ENCODE data around the gene C3orf70. TPM values are rescaled to one million over a fixed set of nuclear protein-coding genes. Genes with fewer than 3 reads are reported as not detected.
A peak's percentile ranks its signal among the peaks of the same experiment; 100 is the strongest.

The C3orf70 gene
- total and polyA plus RNA-seq, 5 experiments from 2014 or later: 0.07 TPM; not detected in 4

DNA sequence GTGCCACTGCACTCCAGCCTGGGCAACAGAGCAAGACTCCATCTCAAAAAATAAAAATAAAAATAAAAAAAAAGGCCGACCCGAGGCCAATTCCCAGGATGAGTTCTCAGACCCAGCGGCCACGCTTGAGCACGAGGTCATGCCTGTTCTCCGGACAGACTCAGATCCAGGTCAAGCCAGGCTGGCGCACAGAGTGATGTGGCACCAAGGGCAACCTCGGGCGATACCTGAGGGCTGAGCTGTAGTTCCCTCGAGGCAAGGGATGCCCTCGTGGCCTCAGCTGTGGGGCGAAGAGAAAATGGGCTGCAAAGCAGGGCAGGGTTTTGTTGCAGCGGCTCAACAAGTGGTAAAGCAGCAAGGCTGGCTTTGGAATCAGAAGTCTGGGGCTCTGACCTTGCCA lies 77.3 kb downstream of the C3orf70 start:
- POLR2A ChIA-PET: no interaction called here
- DNase-seq: no peak
- no peaks in the 10 kb centered on the region for H3K9me3 Mint-ChIP-seq
- H3K4me3 Mint-ChIP-seq: no peak overlapping the region
- no peaks in the 10 kb centered on the region for H3K36me3 Mint-ChIP-seq
- no peak overlapping the region for H3K27ac Mint-ChIP-seq
- no peaks in the 10 kb centered on the region for H3K4me1 Mint-ChIP-seq
- ATAC-seq: no peak
- H3K27me3 Mint-ChIP-seq: peaks cover 4 to 20% (median 9%) of the 10 kb centered on the region in 5 donors

GRCh38 chr3:185071287-185071800 lies 81.5 kb downstream of the C3orf70 start:
- POLR2A ChIA-PET: no interaction called here
- Mint-ChIP-seq H3K36me3 (no peaks in the 10 kb centered on the region), H3K9me3 (no peaks in the 10 kb centered on the region), H3K27ac (no peak overlapping the region), H3K27me3 (peaks cover 4 to 11% (median 6%) of the 10 kb centered on the region in 5 donors), H3K4me3 (no peak overlapping the region), H3K4me1 (no peaks in the 10 kb centered on the region)
- ATAC-seq (no peak), DNase-seq (no peak)

GRCh38 chr3:185070491-185071286 lies 82.2 kb downstream of the C3orf70 start:
- H3K4me1 Mint-ChIP-seq: no peaks in the 10 kb centered on the region
- ATAC-seq (no peak), DNase-seq (no peak)
- H3K9me3 Mint-ChIP-seq: no peaks in the 10 kb centered on the region
- peaks cover 0 to 11% (median 3%) of the 10 kb centered on the region in 5 donors for H3K27me3 Mint-ChIP-seq
- H3K36me3 Mint-ChIP-seq: no peaks in the 10 kb centered on the region
- POLR2A ChIA-PET: no interaction called here
- no peak overlapping the region for H3K4me3 Mint-ChIP-seq
- no peak overlapping the region for H3K27ac Mint-ChIP-seq

- DNase-seq: no peak
- Mint-ChIP-seq H3K4me1 (no peaks in the 10 kb centered on the region), H3K27me3 (peaks cover 0 to 5% (median 1%) of the 10 kb centered on the region in 5 donors), H3K4me3 (no peak overlapping the region), H3K36me3 (no peaks in the 10 kb centered on the region), H3K27ac (no peak overlapping the region), H3K9me3 (peaks cover 0 to 3% (median 0%) of the 10 kb centered on the region in 9 donors)
- no peak for ATAC-seq
- POLR2A ChIA-PET: no interaction called here
These were observed 83.5 kb downstream of the C3orf70 start for GRCh38 chr3:185069037-185070030.

DNA sequence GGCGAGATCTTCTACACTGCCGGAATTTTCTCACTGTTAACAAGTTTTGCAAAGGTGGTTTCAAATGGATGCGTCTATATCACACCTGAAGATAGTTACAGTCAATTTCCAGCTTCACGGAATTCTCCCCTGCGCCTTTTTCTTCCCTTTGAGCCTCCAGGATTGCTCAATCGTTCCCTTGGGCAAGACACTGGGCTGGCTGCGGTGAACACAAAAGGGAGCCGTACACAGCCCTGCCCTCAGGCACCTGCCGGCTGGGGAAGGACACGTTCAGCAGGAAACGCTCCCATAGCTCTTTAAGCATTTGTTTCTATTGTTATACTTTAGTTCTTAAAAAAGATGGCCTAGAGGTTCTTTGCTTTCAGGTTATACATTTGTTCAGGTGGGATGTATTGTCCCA lies 85.7 kb downstream of the C3orf70 start:
- ATAC-seq (no peak), DNase-seq (no peak)
- no peaks in the 10 kb centered on the region for H3K4me1 Mint-ChIP-seq
- peaks cover 0 to 5% (median 0%) of the 10 kb centered on the region in 3 donors for H3K36me3 Mint-ChIP-seq
- POLR2A ChIA-PET: no interaction called here
- no peak overlapping the region for H3K4me3 Mint-ChIP-seq
- peaks cover 0 to 2% (median 0%) of the 10 kb centered on the region in 5 donors for H3K27me3 Mint-ChIP-seq
- H3K9me3 Mint-ChIP-seq: peaks cover 0 to 17% (median 1%) of the 10 kb centered on the region in 9 donors
- no peak overlapping the region for H3K27ac Mint-ChIP-seq

DNA sequence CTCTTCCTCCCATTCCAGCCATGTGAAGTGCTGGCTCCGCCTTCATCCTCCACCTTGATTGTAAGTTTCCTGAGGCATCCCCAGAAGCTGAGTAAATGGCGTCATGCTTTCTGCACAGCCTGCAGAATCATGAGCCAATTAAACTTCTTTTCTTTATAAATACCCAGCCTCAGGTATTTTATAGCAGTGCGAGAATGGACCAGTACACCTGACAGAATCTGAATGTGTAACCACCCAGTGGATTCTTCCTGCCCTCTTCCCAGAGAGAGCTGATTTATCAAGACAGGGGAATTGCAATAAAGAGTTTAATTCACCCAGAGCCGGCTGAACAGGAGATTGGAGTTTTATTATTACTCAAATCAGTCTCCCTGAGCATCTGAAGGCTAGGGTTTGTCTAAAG lies 86.6 kb downstream of the C3orf70 start:
- no peak for ATAC-seq
- H3K4me1 Mint-ChIP-seq: no peaks in the 10 kb centered on the region
- H3K4me3 Mint-ChIP-seq: no peak overlapping the region
- H3K27me3 Mint-ChIP-seq: peaks cover 0 to 2% (median 0%) of the 10 kb centered on the region in 5 donors
- POLR2A ChIA-PET: no interaction called here
- peaks cover 0 to 24% (median 3%) of the 10 kb centered on the region in 9 donors for H3K9me3 Mint-ChIP-seq
- DNase-seq: no peak
- H3K27ac Mint-ChIP-seq: peak overlapping the region in 1 of 10 donors; percentile 11
- H3K36me3 Mint-ChIP-seq: peaks cover 0 to 9% (median 0%) of the 10 kb centered on the region in 3 donors

DNA sequence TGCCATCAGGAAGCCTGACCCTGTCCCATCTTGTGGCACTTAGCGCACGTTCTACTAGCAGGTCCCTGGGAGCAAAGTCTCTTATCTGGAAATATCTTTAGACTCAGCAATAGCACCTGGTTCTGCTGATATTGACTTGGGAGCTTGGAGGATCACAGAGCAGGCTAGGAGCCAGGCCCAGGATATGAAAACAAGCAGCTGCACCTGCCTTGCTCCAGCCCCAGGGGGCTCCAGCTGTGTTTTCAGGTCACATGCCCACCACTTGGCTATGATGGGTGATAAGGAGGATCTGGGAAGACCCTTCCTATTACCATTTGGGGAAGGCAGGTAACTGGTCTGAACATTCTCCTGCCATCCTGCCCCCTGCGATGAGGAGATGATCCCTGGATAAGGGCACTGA lies 87.8 kb downstream of the C3orf70 start:
- Mint-ChIP-seq H3K36me3 (peaks cover 0 to 17% (median 0%) of the 10 kb centered on the region in 3 donors), H3K4me1 (peaks cover 0 to 4% (median 0%) of the 10 kb centered on the region in 4 donors), H3K9me3 (peaks cover 0 to 34% (median 10%) of the 10 kb centered on the region in 9 donors), H3K4me3 (no peak overlapping the region), H3K27me3 (peaks cover 0 to 2% (median 0%) of the 10 kb centered on the region in 5 donors), H3K27ac (no peak overlapping the region)
- POLR2A ChIA-PET: no interaction called here
- DNase-seq (no peak), ATAC-seq (no peak)

GRCh38 chr3:185063431-185063830 lies 89.4 kb downstream of the C3orf70 start:
- Mint-ChIP-seq H3K4me3 (no peak overlapping the region), H3K4me1 (peaks cover 0 to 5% (median 0%) of the 10 kb centered on the region in 4 donors), H3K27me3 (peaks cover 0 to 2% (median 0%) of the 10 kb centered on the region in 5 donors), H3K36me3 (peaks cover 0 to 31% (median 2%) of the 10 kb centered on the region in 3 donors), H3K27ac (no peak overlapping the region), H3K9me3 (peaks cover 10 to 50% (median 23%) of the 10 kb centered on the region in 9 donors)
- no peak for DNase-seq
- POLR2A ChIA-PET: no interaction called here
- no peak for ATAC-seq

DNA sequence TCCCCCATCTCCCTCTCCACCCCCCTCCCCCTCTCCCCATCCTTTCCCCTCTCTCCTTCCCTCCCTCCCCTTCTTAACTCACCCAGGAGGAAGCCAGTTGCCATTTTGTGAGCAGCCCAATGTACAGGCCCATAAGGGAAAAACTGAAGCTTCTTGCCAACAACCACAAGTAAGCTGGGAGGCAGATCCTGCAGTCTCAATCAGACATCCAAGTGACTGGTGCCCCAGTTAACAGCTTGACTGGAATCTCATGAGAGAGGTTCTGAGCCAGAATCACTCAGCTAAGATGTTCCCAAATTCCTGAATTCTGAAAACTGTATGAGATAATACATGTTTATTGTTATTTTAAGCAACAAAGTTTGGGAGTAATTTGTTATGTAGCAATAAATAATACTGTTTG lies 90.7 kb downstream of the C3orf70 start:
- POLR2A ChIA-PET: no interaction called here
- Mint-ChIP-seq H3K27ac (no peak overlapping the region), H3K27me3 (peaks cover 0 to 2% (median 0%) of the 10 kb centered on the region in 5 donors), H3K4me3 (no peak overlapping the region), H3K9me3 (peaks cover 10 to 63% (median 35%) of the 10 kb centered on the region in 9 donors), H3K4me1 (peaks cover 0 to 5% (median 0%) of the 10 kb centered on the region in 4 donors), H3K36me3 (peaks cover 0 to 38% (median 2%) of the 10 kb centered on the region in 3 donors)
- ATAC-seq (no peak), DNase-seq (no peak)

- H3K4me1 Mint-ChIP-seq: peaks cover 0 to 5% (median 0%) of the 10 kb centered on the region in 4 donors
- H3K27ac Mint-ChIP-seq: no peak overlapping the region
- H3K9me3 Mint-ChIP-seq: peaks cover 10 to 78% (median 45%) of the 10 kb centered on the region in 9 donors
- POLR2A ChIA-PET: no interaction called here
- ATAC-seq (no peak), DNase-seq (no peak)
- H3K4me3 Mint-ChIP-seq: no peak overlapping the region
- H3K27me3 Mint-ChIP-seq: peaks cover 0 to 2% (median 0%) of the 10 kb centered on the region in 5 donors
- H3K36me3 Mint-ChIP-seq: peaks cover 0 to 47% (median 7%) of the 10 kb centered on the region in 3 donors
These were observed 92.2 kb downstream of the C3orf70 start for GRCh38 chr3:185060655-185061054.

- POLR2A ChIA-PET: no interaction called here
- Mint-ChIP-seq H3K4me1 (peaks cover 0 to 5% (median 0%) of the 10 kb centered on the region in 4 donors), H3K4me3 (no peak overlapping the region), H3K27me3 (peaks cover 0 to 2% (median 0%) of the 10 kb centered on the region in 5 donors), H3K9me3 (peaks cover 12 to 85% (median 54%) of the 10 kb centered on the region in 9 donors), H3K36me3 (peaks cover 5 to 56% (median 16%) of the 10 kb centered on the region in 3 donors), H3K27ac (no peak overlapping the region)
- no peak for DNase-seq
- no peak for ATAC-seq
These were observed 93.1 kb downstream of the C3orf70 start for GRCh38 chr3:185059766-185060165.

GRCh38 chr3:185058796-185059195 lies 94.1 kb downstream of the C3orf70 start:
- Mint-ChIP-seq H3K4me3 (no peak overlapping the region), H3K27me3 (no peaks in the 10 kb centered on the region), H3K4me1 (peaks cover 0 to 5% (median 0%) of the 10 kb centered on the region in 4 donors), H3K27ac (peak overlapping the region in 1 of 10 donors; percentile 23), H3K9me3 (peaks cover 12 to 94% (median 63%) of the 10 kb centered on the region in 9 donors), H3K36me3 (peaks cover 14 to 63% (median 26%) of the 10 kb centered on the region in 3 donors)
- POLR2A ChIA-PET: no interaction called here
- DNase-seq (no peak), ATAC-seq (no peak)

All from naive thymus-derived CD8-positive, alpha-beta T cell (primary cell).